ENCODE data around the gene DCTD.

The DCTD gene

DNA sequence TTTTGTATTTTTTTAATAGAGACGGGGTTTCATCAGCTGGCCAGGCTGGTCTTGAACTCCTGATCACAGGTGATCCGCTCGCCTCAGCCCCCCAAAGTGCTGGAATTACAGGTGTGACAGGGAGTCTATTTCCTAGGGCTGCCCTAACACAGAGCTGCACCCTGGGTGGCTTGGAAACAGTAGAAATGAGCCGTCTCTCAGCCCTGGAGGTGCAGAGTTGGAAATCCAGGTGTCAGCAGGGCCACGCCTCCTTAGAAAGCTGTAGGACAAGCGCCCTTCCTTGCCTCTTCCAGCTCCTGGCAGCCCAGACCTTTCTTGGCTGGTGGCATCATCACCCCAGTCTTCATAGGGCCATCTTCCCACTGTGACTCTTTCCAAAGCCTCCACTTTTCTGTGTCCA is 71.6 kb downstream of the DCTD start:
- H3K4me3 ChIP-seq (ENCODE audit: low read length), result no peak overlapping the region
- no peaks in the 10 kb centered on the region for H3K27me3 ChIP-seq (replicated peaks; ENCODE audit: insufficient read depth, low read length)

DNA sequence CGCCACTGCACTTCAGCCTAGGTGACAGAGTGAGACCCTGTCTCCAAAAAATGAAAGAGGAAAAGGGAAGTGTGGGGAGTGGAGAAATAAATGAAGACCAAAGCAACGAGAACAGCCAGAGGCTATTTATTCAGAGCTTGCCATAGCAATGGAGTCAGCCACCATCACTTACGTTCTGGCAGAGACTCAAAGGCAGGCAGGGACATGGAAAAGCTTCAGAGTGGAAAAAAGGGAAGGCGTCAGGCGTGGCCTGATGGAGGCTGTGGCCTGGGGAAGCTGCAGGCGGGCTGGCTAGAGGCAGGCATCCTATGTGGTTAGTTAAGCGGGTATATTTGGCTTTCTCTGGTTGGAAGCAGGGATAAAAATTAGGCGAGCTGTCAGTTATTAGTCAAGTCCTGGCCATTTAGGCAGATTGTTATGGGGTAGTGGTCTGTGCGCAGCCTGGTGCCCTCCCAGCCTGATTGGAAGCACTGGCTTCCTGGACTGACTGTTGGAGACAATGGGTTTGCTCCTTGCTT is 73.3 kb downstream of the DCTD start:
- H3K9me3 ChIP-seq (replicated peaks; ENCODE audit: insufficient read depth, low read length), result no peaks in the 10 kb centered on the region
- H3K36me3 ChIP-seq (replicated peaks; ENCODE audit: insufficient read depth, low read length), result no peaks in the 10 kb centered on the region
- no peak overlapping the region for H3K4me2 ChIP-seq (ENCODE audit: low read depth, low read length)
- no peaks in the 10 kb centered on the region for H4K20me1 ChIP-seq (ENCODE audit: insufficient read depth, low read length)
- H3K4me1 ChIP-seq (ENCODE audit: low read length), result no peaks in the 10 kb centered on the region
- TF ChIP-seq EZH2phosphoT487 (IDR thresholded peaks at IDR 0.05; ENCODE audit: low read length), result no peak
- TF ChIP-seq, protein P1, sequence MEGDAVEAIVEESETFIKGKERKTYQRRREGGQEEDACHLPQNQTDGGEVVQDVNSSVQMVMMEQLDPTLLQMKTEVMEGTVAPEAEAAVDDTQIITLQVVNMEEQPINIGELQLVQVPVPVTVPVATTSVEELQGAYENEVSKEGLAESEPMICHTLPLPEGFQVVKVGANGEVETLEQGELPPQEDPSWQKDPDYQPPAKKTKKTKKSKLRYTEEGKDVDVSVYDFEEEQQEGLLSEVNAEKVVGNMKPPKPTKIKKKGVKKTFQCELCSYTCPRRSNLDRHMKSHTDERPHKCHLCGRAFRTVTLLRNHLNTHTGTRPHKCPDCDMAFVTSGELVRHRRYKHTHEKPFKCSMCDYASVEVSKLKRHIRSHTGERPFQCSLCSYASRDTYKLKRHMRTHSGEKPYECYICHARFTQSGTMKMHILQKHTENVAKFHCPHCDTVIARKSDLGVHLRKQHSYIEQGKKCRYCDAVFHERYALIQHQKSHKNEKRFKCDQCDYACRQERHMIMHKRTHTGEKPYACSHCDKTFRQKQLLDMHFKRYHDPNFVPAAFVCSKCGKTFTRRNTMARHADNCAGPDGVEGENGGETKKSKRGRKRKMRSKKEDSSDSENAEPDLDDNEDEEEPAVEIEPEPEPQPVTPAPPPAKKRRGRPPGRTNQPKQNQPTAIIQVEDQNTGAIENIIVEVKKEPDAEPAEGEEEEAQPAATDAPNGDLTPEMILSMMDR (IDR thresholded peaks at IDR 0.05; ENCODE audit: low read length), result no peak
- no peak for TF ChIP-seq EZH2 (optimal IDR thresholded peaks at IDR 0.05; ENCODE audit: low read depth, low read length)
- no peak overlapping the region for H3K27ac ChIP-seq (ENCODE audit: low read length)
- H3K9me2 ChIP-seq (replicated peaks; ENCODE audit: insufficient read depth, low read length), result no peaks in the 10 kb centered on the region
- DNase-seq, result no peak
- H2AFZ ChIP-seq (ENCODE audit: low read length), result no peak overlapping the region
- no peak overlapping the region for H3K4me3 ChIP-seq (ENCODE audit: low read length)
- no peaks in the 10 kb centered on the region for H3K27me3 ChIP-seq (replicated peaks; ENCODE audit: insufficient read depth, low read length)
- H3F3A ChIP-seq (ENCODE audit: insufficient read depth, low read length), result no peaks in the 10 kb centered on the region
- no peaks in the 10 kb centered on the region for H3K79me2 ChIP-seq (ENCODE audit: low read length)
- no peak overlapping the region for H3K9ac ChIP-seq (ENCODE audit: low read length)

More for the DNA sequence above, 71.6 kb downstream of the DCTD start:
- Histone ChIP-seq H3K4me1 (ENCODE audit: low read length) (no peaks in the 10 kb centered on the region), H2AFZ (ENCODE audit: low read length) (no peak overlapping the region), H3K79me2 (ENCODE audit: low read length) (no peaks in the 10 kb centered on the region), H4K20me1 (ENCODE audit: insufficient read depth, low read length) (no peaks in the 10 kb centered on the region), H3F3A (ENCODE audit: insufficient read depth, low read length) (no peaks in the 10 kb centered on the region), H3K9me2 (replicated peaks; ENCODE audit: insufficient read depth, low read length) (no peaks in the 10 kb centered on the region), H3K27ac (ENCODE audit: low read length) (no peak overlapping the region), H3K9me3 (replicated peaks; ENCODE audit: insufficient read depth, low read length) (no peaks in the 10 kb centered on the region), H3K36me3 (replicated peaks; ENCODE audit: insufficient read depth, low read length) (no peaks in the 10 kb centered on the region), H3K4me2 (ENCODE audit: low read depth, low read length) (no peak overlapping the region), H3K9ac (ENCODE audit: low read length) (no peak overlapping the region)
- no peak for DNase-seq
- TF ChIP-seq EZH2phosphoT487 (IDR thresholded peaks at IDR 0.05; ENCODE audit: low read length), result no peak
- TF ChIP-seq EZH2 (optimal IDR thresholded peaks at IDR 0.05; ENCODE audit: low read depth, low read length), result no peak
- TF ChIP-seq, protein P1 (IDR thresholded peaks at IDR 0.05; ENCODE audit: low read length), result no peak

DNA sequence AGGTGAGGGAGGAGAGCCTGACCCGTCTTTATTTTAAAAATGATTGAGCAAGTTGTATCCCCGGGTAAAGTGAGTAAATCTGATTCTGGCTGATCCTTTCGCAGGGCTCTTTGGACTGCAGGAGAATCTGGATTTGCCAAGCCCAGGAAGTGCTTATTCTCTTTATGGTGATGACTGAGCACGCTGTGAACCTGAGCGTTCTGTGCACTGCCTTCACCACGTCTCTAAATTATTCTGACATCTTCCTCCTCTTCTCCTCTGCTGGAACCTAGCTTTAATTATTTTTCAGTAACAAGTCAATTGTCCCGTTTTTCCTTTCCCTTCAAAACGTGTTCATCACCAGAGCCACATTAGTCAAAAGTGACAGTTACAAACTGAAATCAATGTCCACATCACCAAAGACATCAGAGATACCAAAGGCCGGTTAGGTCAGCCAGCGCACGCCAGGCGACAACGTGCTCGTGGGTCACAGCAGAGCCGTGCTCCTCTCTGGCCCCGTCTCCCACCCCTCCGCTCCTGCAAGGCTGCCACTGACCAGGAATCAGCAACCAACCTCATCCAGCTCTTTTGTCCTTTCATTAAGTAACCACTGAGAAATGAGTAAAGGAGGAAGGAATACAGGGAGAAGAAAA is 74.3 kb downstream of the DCTD start:
- Histone ChIP-seq H3K4me3 (ENCODE audit: low read length) (no peak overlapping the region), H3K27me3 (replicated peaks; ENCODE audit: insufficient read depth, low read length) (no peaks in the 10 kb centered on the region), H3K36me3 (replicated peaks; ENCODE audit: insufficient read depth, low read length) (no peaks in the 10 kb centered on the region), H3K27ac (ENCODE audit: low read length) (no peak overlapping the region), H4K20me1 (ENCODE audit: insufficient read depth, low read length) (no peaks in the 10 kb centered on the region), H3F3A (ENCODE audit: insufficient read depth, low read length) (no peaks in the 10 kb centered on the region), H3K79me2 (ENCODE audit: low read length) (no peaks in the 10 kb centered on the region), H3K4me1 (ENCODE audit: low read length) (no peaks in the 10 kb centered on the region), H3K9me2 (replicated peaks; ENCODE audit: insufficient read depth, low read length) (no peaks in the 10 kb centered on the region), H2AFZ (ENCODE audit: low read length) (no peak overlapping the region), H3K9me3 (replicated peaks; ENCODE audit: insufficient read depth, low read length) (no peaks in the 10 kb centered on the region), H3K4me2 (ENCODE audit: low read depth, low read length) (no peak overlapping the region), H3K9ac (ENCODE audit: low read length) (no peak overlapping the region)
- DNase-seq, result no peak
- no peak for TF ChIP-seq EZH2 (optimal IDR thresholded peaks at IDR 0.05; ENCODE audit: low read depth, low read length)
- no peak for TF ChIP-seq EZH2phosphoT487 (IDR thresholded peaks at IDR 0.05; ENCODE audit: low read length)
- TF ChIP-seq, protein P1 (IDR thresholded peaks at IDR 0.05; ENCODE audit: low read length), result no peak

All from MM.1S (cell line).